Umbilical cord (tissue), 2 donors: ENCODE data around the gene DGCR8. TPM values are rescaled to one million over a fixed set of nuclear protein-coding genes. Genes with fewer than 3 reads are reported as not detected.

Experiments used
- DNase-seq: peaks from one replicate; pipeline ENCODE4 v3.0.0-alpha.2; 2015; ENCODE audit warnings: low spot score
- total RNA-seq: library from RNA; depleted of rRNA; stranded (reverse); fragments of >200 nt; gene quantifications from one replicate; pipeline ENCODE4 v1.2.3, GENCODE V29; 2014; ENCODE audit warnings: low replicate concordance; ENCODE audit not compliant: insufficient read depth

DGCR8 gene
- total RNA-seq, 1 donor from 2014 or later: 16.4 TPM

DNA sequence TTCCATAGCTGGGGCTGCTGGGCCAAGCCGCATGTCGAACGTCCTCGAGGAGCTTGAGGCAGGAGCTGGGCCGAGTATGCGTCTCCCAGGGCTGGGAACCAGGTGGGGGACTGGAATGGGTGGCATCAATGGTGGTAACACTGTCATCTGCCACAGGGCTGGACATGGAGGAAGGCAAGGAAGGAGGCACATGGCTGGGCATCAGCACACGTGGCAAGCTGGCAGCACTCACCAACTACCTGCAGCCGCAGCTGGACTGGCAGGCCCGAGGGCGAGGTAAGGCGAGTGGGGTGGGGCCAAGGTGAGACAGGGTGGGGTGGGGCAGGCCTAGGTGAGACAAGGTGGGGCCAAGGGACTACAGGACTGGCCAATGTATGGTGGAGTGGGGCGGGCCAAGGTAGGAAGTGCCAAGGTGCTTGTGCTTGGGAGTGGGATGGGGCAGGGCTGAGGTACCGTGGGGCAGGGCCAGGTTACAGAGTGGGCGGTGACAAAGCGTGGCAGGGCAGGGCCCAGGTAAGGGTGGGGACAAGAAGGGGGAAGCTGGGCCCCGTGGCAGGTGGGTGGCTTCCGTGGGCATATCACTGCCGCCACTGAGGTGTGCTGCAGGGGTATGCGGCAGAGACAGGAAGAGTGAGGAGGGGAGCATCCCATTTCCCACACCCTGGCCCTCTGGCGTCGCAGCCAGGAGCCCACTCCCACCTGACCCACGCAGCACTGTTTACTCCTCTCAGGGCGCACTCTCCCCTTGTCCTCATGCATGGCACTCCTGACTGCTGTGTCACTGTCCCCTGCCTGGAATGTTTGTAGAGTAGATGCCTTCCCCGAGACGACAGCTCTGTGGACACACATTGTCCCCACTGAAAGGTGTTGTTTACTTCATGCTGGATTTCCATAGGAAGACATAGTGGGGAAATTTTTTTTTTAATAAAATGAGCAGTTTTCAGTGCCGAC lies 27.5 kb upstream of the DGCR8 start:
- no peak for DNase-seq

DNA sequence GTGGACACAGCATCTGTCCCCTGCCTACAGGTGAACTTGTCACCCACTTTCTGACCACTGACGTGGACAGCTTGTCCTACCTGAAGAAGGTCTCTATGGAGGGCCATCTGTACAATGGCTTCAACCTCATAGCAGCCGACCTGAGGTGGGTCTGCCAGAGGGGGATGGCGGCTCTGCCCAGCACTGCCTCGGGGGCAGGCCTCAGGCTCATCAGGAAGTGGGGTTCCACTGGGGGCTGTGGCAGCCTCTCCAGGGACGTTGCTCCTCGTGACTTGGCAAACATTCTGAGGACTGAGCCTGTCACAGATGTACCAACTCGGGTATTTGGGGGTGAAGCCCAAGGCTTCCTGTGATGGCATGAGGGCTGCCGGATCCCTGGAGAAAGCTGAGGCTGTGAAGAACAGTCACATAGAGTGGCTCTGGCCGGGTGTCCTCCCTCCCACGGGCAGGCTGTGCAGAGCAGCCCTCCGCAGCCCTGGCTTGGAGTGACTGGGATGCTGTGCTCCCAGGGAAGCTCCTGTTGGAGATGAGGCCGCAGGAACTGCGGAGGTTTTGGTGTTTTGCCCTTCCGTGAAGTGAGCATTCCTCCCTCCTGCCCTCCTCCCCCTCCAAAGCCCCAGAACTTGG lies 26.5 kb upstream of the DGCR8 start:
- DNase-seq: no peak

DNA sequence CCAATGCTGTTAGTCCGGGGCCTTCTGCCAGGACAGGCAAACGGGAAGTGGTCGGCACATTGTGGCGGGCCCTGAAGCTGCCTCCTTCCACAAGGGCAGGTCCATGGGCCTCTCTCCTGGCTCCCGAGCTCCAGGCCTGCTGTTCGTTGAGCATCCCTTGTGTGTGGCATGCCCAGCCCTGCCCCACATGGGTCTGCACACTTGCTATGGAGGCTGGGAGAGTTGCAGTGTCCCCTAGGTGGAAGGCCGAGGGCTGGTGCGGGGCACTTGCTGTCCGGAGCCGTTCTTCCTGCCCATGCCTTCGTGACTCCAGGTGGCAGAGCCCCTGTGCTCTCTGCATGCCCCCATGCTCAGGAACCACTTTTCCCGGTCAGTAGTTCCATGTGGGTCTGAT lies 26.0 kb upstream of the DGCR8 start:
- DNase-seq: no peak

DNA sequence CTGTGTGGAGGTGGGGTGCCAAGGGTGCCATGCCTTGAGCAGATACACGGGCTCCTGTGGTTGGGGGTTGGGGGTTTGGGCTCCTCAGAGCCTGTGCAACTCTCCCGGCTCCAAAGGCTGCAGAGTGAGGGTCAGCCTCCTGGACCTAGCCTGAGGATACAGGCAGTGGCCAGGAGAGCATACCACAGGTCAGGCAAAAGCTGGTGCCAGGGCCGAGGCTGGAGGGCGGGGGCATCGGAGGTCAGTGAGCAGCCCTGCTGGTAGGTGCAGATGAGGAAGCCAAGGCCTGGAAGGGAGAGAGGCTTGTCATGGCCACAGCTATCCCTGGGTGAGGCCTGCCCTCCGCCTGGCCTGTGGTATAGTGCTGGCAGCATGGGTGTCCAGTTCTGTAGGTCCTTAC lies 25.6 kb upstream of the DGCR8 start:
- DNase-seq: no peak

DNA sequence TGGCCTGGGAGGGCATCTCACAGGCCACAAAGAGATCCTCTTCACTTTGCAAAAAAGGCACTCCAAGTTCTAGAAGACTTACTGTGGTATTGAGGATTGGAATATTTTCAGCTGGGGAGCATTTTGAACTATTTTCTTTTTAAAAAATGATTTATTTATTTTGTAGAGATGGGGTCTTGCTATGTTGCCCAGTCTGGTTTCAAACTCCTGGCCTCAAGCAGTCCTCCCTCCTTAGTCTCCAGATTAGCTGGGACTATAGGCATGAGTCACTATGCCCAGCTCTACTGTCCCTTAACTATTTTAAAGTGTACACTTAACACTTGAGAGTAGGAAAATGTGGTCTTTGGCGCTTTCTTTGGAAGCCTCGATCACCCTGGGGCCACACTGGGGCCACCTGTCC lies 24.9 kb upstream of the DGCR8 start:
- DNase-seq: no peak

DNA sequence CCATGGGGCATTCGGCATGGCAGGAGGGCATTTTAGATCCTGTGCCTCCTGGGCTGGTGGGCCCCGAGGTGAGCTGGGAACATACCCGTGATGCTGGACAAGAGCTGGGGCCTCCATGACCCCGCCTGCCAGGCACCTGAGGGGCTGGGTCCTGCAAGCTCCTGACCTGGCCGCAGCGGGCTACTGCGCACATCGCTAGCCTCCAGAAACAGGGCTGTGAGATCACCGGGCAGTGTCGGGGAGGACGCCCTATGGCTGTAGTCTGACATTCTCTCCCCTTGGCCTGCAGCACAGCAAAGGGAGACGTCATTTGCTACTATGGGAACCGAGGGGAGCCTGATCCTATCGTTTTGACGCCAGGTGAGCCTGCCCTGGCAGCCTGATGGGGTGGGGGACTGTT lies 24.4 kb upstream of the DGCR8 start:
- DNase-seq: no peak

DNA sequence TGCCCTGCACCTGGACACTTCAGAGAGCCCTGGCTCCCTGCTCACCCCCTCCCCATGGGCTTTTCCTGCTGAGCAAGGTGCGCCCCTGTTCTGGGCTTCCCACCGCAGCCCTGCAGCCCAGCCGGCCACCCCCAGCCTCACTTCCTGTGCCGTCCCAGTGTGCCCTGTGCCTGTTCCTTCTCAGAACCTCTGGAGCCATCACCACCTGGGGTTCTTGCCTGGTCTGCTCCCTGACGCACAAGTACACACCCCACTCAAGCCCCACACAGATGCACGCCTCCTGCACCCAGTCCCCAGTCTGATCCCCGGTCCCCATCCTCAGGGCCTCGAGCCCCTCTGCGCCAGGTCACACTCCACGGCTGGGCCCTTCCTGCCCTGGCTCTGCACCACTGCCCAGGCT lies 23.9 kb upstream of the DGCR8 start:
- DNase-seq: no peak

DNA sequence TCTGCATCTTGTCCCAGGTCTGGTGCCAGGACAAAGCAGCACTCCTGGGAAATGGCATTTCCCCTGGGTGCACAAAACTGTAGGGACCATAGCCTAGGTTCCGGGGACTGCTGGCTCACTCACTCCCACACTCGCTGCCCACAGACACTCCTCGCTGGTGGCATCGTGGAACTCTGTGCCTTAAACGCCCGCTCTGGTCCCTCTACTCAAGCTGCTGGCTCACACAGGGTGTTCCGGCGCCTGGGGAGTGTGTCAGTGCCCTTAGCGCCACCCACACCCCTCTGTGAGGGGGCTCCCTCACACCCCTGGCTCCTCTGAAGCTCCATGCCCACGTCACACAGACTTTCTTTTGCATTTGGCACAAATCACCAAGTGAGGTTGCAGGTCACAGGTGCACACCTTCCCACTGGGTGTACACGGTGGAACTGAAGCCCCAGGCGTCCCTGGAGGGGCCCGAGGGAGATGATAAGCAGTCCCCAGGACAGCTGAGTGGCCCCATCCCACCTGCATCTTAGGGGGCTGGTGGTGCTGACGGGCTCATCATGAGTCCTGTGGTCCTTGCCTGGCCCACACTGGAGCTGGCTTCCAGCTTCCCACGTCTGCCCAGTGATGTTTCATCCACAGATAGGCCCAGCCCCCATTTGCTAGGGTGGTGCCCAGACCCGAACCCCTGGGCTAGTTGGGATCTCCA lies 23.2 kb upstream of the DGCR8 start:
- no peak for DNase-seq

DNA sequence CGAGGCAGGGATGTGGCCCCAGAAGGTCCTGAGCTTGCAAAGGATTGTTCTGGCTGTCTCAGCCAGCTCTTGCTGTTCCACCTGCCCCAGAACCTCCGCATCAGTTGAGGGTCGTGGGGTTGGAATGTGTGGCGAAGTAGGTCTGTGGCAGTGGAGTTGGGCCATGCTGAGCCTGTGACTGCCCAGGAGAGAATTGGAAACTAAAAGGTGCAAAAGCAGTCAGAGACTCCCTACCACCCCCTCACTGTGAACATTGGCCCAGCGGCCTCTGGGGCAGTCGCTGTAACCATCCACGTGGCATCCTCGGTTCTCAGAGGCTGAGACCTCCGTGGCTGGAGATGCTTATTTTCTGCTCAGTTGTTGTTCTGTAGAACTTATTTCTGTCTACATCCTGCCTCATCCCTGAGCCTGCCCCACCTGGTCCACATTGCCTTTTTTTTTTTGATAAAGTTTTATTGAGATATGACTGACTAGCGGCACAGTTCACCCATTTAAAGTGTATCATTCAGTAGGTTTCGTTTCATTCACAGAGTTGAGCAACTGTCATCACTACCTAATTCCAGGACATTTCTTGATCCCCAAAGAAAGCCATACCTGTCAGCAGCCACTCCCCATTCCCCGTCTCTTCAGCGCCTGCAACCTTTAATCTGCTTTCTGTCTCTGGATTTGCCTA lies 22.3 kb upstream of the DGCR8 start:
- DNase-seq: no peak

DNA sequence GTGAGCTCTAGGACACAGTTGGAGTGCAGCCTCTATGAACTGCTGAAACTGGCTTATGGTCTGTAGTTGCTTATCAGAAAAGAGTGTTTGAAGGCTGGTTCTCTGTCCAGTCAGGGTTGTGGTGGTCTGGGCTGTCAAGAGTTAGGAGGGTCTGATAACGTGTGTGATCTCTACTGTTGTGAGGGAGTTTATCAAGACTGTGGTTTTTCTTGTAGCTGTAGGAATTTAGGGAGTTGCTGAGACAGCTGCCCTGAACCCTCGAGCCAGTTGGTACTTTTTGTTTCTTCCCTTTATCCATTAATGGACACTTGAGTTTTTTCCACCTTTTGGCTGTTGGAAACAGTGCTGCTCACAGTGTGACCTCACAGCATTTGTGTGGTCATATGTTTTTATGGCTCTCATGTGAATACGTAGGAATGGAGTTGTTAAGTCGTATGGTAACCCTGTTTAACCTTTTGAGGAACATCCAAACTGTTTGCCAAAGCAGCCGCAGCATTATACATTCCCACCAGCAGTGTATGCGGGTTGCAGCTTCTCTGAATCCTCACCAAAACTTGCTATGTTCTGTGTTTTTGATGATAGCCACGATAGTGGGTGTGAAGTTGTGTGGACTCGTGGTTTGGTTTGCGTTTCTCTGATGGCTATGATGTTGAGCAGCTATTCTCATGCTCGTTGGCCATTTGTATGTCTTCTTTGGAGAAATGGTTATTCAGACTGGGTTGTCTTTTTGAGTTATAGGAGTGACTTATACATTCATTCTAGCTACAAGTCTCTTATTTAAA lies 20.9 kb upstream of the DGCR8 start:
- no peak for DNase-seq

DNA sequence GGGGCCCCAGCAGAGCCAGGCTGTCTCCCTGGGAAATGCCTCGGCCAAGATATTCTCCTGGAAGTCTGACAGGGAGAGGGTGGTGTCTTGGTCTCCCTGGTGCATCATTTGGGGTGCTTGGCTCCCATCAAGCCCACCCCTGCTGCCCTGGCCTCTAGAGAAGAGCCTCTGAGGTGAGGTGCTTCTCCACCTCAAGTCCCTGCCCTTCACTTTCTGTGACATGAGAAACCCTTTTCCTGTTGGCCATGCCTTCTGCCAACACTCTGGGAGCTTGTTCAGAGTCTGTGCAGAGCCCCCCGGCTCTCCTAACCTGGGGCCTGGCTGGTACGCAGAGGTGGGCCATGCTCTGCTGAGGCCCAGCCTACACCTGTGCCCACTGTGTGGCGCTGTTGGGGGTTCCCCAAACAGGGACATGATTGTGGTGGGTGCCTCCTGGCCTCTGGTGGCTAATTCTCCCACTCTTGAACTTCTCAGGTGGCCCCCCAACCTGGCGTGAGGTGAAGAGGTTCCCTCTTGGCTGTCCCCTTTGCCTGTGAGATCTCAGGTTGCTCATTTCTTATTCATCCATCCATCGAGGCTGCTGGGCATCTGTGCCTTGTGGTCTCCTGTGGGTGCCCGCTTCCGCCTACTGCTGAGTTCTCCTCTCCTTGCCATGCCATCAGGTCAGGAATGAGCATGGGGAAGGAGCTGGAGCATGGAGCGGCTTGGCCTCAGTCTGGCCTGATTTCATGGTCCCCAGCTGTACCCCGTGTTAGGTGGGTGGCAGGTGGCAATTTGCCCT lies 19.2 kb upstream of the DGCR8 start:
- no peak for DNase-seq

DNA sequence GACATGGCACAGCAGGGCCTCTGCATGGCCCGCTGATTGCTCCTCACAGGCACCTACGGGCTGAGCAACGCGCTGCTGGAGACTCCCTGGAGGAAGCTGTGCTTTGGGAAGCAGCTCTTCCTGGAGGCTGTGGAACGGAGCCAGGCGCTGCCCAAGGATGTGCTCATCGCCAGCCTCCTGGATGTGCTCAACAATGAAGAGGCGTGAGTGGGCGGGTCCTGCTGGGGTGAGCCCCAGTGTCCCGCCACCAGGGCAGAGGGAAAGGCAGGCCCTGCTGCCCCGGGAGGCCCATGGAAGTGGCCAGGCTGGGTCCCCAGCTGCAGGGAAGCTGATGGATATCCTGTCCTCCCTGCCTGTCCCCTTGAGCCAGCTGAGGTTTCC lies 18.6 kb upstream of the DGCR8 start:
- DNase-seq: no peak

DNA sequence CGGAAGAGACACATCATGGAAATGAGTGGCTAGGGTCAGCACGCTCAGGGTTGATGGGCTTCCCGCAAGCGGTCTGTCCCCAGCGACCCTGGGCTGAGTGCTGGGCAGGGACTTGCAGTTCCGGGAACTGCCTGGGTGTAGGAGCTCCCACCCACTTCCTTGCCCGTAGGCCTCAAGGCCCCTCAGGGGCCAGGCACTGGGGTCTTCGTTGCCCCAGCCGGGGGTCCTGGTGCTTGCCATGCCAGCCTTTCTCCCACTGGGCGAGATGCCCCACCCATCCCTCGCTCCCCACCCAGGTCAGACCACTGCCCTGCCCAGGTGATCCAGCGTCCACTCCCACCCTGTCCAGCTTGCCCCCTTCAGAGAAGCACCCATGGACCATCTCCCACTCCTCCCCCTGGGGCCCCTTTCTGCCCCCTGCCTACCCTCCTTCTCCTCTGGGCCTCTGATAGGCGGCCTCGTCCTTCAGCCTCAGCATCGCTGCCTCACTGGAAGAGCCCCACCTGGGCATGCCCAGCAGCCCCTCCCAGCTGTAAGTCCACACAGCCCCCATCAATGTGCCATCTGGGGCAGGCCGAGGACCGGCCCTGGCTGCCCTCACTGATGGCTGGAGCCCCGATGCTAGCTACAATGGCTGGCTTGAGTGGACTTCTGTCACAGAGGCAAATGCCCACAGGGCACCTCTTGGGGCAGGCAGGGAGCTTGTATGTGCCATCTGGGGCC lies 17.8 kb upstream of the DGCR8 start:
- DNase-seq: no peak

DNA sequence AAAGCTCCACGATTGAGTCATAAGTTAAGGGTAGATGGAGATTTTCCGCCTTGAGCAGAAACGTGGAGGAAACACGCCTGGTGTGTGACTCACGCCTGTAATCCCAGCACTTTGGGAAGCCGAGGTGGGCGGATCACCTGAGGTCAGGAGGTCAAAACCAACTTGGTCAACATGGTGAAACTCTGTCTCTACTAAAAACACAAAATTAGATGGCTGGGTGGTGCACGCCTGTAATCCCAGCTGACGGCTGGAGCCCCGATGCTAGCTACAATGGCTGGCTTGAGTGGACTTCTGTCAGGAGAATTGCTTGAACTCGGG lies 17.3 kb upstream of the DGCR8 start:
- no peak for DNase-seq

DNA sequence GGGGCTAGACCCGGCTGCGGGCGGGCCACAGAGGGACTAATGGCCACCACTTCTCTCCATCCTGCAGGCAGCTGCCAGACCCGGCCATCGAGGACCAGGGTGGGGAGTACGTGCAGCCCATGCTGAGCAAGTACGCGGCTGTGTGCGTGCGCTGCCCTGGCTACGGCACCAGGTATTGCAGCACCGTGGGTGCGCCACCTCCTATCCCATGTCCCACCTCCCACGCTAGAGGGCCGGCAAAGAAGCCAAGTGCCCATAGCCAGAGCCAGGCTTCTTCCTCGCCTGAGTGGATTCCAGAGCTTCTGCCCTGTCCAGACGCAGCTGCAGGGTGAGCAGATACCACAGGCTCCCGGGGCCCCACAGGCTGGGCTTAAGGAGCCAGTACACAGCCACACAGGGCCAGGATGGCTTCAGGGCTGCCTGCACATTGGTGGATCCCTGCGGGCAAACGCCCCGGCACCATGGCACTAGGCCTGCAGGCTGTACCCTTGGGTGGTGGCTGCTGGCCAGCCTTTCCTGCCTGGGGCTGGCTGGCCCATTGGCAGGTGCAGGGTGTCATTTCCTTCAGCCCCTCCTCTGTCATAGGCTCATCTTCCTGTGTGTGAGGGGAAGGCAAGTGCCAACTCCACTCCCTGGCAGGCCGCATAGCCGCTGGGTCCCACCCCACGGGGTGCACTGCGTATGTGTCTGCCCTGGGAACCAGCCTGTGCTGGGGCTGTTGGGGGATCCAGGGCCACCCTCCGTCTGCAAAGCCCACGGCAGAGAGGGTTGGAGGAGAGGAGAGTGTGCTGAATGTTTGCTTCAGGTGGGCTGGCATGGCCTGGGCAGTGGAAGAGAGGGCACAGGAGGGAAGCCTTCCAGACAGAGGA lies 16.5 kb upstream of the DGCR8 start:
- DNase-seq: no peak

DNA sequence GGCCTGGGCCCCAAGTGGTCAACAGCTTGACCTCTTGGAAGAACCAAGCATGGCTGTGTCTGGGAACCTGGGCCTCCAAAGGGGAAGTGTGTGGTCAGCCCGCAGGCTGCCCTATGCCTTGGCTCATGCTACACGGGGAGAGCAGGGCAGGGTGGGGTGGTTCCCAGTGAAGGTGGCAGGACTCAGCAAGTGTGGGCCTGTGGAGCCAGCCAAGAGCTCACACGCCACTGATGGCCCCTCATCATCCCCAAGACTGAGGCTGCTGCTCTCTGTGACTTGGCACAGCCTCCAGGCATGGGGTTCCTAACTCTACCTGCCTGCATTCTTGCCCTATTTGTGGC lies 15.9 kb upstream of the DGCR8 start:
- DNase-seq: no peak

DNA sequence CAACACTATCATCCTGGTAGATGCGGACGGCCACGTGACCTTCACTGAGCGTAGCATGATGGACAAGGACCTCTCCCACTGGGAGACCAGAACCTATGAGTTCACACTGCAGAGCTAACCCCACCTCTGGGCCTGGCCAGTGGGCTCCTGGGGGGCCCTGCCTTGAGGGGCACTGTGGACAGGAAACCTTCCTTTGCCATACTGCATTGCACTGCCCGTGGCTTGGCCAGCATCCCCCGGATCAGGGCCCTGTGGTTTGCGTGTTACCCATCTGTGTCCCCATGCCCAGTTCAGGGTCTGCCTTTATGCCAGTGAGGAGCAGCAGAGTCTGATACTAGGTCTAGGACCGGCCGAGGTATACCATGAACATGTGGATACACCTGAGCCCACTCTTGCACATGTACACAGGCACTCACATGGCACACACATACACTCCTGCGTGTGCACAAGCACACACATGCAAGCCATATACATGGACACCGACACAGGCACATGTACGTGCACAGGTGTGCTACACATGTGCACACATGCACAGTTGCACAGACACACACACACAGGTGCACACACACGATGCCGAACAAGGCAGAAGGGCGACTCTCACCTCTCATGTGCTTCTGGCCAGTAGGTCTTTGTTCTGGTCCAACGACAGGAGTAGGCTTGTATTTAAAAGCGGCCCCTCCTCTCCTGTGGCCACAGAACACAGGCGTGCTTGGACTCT lies 15.3 kb upstream of the DGCR8 start:
- no peak for DNase-seq

DNA sequence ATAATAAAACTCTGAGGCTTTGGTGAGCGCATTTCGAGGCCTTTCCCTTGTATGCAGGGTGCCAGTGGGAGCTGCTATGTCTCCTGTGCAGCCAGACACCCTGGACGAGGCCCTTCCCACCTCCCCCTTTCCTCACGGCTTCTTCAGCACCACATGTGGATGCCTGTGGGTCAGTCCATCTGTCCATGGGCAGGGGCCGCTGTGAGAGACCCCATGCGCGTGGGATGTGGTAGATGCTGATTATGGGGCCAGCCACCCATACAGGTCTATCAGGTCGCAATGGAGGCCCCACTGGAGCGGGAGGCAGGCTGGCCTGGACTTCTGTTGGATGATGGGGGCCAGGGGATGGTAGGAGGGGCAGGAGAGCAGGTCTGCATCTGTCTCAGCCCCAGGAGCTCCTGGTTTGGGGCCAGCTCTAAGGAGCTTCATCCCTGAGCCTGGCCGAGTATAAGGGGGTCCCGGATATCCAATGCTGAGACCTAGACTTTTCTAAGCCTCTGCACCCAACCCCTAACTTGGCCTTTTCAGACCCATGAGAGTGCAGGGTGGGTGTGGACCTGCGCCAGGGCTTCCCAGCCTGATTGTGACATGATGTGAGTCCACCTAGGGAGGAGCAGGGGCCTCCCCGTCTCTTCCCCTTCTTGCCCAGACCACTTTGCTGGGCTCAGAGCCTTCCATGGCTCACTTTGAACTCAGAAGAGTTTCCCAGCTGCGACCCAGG lies 14.0 kb upstream of the DGCR8 start:
- no peak for DNase-seq
